ENCODE measurements around the gene PROSER3.
"Not testable (repeated sequence)": the region's sequence is repeated elsewhere in the genome, so short reads cannot be mapped to it uniquely, and the experiment has no call there.

The PROSER3 gene

GRCh38 chr19:35755550-35756376 lies 2.2 kb upstream of the PROSER3 start:
- DNase-seq, result no peak

DNA sequence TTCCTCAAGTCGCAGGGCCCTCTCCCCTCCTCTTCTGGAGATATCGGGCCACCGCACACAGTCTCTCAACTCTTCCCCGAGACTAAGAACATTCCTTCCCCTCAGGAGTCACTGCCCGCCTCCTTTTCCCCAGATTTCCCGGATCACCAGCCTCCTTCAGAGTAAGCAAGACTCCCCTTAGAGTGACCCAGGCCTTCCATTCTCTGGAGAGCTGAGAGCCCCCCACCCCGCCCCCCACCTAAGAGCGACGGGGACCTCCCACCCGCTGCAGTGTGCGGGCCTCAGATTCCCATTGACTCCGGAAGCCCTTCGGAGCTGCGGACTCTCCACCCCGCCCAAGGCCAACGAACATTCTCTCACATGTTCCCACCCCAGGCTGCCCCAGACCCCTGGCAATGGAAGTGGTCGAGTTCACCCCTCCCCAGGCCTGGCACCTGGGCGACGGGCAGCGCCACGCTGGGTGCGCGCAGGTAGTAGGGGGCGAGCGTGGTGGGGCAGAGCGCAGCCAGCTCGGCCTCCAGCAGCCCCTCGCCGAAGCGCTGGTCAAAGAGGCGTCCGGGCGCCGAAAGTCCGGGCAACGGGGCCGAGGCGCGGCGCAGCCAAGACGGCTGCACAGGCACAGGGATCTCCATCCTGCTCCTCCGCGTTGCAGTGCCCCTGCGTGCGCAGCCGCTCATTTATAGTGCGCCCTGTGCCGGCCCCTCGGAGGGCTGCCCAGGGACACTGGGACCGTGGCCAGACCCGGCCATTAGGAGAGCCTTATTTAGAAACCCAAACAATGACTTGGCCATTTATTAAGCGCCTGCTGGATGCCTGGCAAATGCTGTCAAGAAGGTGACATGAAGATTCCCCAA lies 1.4 kb upstream of the PROSER3 start, which contains the start of gene HSPB6:
HSPB6 (minus strand) TSS at position 653 of the 854 bp plus-strand sequence; CDS start at position 632, 21 bp downstream.
- no peak for DNase-seq

DNA sequence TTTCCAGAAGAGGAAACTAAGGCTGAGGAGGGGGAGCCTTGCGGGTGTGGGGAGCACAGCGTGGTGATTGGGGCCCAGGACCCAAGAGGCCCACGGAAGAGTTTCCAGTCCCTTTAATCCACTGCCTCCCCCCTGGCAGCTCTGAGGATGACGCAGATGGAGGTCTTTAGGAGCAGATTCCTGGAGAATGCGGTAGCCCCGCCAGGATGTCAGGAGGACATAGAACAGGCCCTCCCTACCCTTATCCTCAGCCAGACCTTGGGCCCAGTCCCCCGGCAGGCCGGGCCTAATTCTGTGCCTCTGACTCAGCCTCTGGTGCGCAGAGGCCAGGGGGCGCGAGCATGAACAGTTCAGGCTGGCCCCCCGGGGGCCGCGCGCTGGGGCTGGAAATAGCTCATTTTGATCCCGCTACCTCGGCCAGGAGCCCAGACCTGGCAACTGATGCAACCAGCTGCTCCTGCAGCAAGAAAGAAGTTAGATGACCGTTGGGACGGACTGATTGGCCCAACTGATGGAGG lies 686 bp upstream of the PROSER3 start:
- DNase-seq, result peak; percentile 22

DNA sequence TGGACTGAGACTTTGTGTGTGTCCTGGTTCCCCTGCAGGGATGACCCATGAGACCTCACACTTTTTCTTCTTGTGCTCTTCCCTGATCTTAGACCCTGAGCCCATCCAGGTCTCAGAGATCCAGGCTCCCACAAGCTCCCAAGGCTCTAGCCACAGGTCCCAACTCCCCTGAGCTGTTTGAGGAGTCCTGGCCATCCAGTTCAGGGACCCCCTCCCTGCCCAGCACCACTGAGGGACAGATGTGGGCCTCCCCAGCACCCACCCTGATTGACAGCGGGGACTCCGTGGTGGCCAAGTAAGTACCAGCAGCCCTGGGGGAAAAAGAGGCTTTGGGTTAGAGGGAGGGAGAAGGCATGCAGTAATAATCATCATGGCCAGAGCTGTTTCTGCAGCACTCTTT lies 1.7 kb downstream of the PROSER3 start:
- DNase-seq, result no peak

DNA sequence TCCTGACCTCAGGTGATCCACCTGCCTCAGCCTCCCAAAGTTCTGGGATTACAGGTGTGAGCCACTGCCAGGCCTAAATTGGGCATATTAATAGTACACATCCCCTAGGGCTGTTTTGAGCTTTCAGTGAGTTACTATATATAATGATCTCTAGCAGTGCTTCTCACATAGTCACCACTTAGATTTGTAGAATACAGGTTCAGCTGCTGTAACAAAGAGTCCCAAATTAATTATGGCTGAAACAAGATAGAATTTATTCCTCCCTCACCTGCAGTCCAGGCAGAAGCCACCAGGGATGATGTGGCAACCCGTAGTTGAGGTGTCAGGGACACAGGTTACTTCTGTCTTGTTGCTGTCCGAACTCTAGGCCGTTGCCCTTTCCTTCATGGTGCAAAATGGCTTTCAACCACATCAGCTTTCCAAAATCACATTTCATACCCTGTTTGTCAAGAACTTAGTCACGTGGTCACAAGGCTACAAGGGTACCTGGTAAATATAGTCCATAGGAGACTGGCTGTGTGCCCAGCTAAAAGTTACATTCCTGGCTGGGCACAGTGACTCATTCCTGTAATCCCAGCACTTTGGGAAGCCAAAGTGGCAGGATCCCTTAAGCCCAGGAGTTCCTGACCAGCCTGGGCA lies 2.9 kb downstream of the PROSER3 start:
- DNase-seq, result no peak

- DNase-seq, result no peak
Observed at GRCh38 chr19:35764432-35765315, 6.7 kb downstream of the PROSER3 start.

GRCh38 chr19:35766571-35767104 lies 8.7 kb downstream of the PROSER3 start:
- DNase-seq, result no peak

DNA sequence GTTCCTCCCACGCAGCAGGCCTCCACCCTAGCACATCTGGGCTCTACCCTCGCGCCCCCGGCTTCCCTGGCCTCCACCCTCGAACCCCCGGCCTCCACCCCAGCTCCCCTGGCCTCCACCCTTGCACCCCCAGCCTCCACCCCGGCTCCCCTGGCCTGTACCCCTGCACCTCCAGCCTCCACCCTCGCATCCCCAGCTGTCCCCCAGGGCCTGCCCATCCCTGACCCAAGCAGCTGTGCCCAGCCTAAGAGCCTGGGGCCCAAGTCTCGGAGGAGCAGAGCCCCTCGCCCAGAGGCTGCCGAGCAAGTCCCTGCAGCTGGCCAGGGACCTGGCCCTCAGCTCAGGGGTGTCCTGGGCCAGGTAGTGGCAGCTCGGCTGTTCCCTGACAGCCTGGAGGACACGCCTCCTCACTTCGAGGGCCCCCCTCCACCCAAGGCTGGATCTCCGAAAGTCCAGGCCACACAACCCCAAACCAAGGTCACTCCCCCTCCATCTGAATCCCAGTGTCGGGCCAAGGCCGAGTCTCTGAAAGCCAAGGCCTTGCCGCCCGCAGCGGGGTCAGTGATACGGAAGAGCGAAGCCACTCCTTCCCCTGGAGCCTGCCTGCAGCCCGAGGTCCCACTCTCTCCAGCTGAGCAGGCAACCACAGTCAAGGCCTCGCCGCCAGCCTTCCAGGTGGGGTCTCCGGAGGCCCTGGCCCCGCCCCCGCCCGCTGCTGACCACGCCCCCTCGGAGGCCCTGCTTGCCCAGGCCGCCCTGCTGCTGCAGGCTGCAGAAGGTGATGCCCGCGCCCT lies 9.5 kb downstream of the PROSER3 start:
- DNase-seq, result no peak

- no peak for DNase-seq
Observed at GRCh38 chr19:35768082-35768421, 10.1 kb downstream of the PROSER3 start.

DNA sequence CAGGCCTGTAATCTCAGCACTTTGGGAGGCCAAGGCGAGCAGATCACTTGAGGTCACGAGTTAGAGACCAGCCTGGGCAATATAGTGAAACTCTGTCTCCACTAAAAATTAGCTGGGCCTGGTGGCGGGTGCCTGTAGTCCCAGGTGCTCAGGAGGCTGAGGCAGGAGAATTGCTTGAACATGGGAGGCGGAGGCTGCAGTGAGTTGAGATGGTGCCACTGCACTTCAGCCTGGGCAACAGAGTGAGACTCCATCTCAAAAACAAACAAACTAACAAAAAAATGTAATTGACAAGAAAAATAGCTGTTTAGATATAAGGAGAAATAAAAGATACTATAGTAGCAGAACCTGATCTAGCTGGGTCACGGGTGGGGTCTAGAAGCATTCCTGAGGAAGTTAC lies 14.4 kb downstream of the PROSER3 start:
- not testable (repeated sequence) for DNase-seq

DNA sequence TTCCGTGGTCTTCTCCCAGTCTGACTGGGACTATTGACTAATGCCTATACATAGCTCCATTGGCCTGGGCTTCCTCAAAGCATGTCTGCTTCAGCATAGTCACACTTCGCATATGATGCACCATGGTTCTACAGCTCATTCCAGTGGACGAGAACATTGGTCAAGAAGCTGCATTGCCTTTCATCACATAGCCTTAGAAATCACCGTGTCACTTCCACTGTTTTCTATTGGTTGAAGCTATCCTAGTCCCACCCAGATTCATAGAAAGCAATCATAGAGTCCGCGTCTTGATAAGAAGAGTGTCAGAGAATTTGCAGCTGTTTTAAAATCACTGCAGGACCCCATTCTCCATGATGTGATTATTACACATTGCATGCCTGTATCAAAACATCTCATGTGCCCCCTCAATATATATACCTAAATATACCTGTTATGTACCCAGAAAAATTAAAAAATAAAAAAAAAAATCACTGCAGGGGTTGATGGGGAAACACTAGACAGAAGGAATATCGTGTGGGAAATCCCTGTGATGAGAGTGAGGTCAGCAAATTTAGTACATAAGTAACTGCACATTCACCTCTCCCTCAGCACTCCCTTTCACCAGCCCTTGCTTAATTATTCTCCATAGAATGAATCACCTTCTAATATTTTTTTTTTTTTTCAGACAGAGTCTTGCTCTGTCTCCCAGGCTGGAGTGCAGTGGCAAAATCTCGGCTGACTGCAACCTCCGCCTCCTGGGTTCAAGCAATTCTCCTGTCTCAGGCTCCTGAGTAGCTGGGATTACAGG lies 15.2 kb downstream of the PROSER3 start:
- DNase-seq, result no peak

DNA sequence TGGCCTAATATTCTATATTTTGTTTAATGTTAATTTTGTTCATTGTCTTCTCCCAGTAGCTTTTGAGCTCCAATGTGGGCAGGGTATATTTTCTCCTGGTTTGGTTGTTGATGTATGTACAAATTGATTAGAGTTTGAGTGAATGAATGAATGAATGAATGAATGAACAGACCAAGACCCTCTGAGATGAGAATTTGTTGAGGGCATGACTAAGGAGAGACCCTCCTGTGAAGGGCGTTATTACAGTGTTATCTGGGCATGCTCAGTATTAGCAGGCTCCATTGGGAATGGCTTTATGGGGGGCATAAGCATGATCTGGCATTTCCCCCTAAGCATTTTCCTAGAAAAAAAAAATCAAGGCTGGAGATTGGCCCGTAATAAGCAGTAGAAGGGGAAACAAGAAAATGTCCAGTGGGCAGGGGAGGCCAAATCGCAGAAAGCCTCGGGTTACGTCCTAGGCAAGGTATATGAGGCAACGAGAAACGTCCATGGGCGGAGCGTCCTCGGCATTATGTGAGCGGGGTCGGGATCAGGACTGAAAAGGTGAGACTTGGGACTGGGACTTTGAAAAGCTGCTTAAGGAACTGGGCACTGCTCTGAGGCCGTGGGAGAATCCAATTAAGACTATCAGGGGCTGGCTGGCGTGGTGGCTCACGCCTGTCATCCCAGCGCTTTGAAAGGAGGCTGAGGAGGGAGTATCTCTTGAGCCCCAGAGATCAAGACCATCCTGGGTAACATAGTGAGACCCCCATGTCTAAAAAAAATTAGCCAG lies 16.5 kb downstream of the PROSER3 start:
- DNase-seq, result no peak

DNA sequence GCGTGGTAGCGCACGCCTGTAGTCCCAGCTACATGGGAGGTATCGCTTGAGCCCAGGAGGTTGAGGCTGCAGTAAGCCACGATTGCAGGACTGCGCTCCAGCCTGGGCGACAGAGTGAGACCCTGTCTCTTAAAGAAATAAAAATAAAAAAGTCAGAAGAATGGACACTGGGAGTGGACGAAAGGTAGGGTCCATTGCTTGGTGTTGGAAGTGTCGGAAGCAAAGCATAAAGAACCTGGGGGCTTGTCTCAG lies 17.0 kb downstream of the PROSER3 start:
- DNase-seq, result no peak

GRCh38 chr19:35775298-35776101 lies 17.5 kb downstream of the PROSER3 start, which contains the start of gene ARHGAP33:
Gene ARHGAP33 (plus strand): TSS chr19:35775564. CDS start chr19:35775659, 95 bp downstream.
- peak; percentile 99 for DNase-seq

GRCh38 chr19:35776102-35776788 lies 18.3 kb downstream of the PROSER3 start:
- no peak for DNase-seq

- DNase-seq, result no peak
Observed at GRCh38 chr19:35777086-35777841, 19.3 kb downstream of the PROSER3 start.

- no peak for DNase-seq
Observed at GRCh38 chr19:35777961-35778360, 20.0 kb downstream of the PROSER3 start.
